H4 (cell line): ENCODE data around the gene TELO2. TPM values are rescaled to one million over a fixed set of nuclear protein-coding genes. Genes with fewer than 3 reads are reported as not detected.
A peak's percentile ranks its signal among the peaks of the same experiment; 100 is the strongest.

ENCODE experiments used
- DNase-seq: peaks from one replicate; pipeline ENCODE4 v3.0.0-alpha.2; 2015; ENCODE audit warnings: low spot score
- total RNA-seq: library from RNA; depleted of rRNA; stranded (reverse); fragments of >200 nt; shearing (Covaris generic); gene quantifications from 2 replicates; pipeline ENCODE4 v1.2.3, GENCODE V29; 2014

Gene TELO2
- total RNA-seq, 1 experiment from 2014 or later = 3.6 TPM

DNA sequence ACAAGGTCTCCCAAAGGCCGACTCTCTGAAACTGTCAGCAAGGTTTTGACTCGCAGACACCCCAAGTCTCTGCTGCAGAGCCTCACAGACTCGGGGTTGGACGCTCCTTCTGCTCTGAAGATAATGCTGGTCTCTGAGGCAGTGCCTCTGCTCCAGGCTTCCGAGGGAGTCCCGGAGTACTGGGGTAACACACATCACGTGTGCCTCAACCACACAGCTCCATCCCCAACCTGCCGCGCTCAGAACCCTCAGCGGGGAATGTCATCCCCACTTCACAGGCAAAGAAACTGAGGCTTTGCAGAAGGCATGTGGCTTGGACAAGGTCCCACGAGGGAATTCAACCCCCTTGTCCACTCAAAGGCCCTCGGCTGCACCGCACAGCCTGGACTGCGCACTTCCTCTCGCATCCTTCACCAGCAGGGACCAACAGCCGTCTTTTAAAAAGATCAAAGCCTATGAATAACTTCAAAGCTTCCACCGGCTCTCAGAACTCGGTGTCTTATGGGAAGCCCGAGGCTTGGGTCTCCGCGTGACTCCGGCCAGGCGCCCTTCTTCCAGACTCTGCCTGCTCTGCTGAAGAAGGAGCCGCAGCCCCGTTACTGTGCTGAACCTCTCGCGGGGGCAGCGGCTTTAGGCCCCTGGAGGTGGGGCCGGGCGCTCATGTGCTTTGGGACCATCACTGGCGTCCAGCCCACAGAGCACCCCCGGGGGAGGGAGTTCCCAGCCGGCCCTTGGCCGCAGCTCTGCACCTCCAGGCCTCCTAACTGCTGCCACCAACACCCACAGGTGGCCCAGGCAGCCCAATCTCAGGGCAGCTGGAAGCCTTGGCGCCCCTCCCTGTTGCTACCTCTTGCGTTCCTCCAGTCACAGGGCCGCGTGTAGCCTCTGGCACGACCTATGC lies 42.5 kb downstream of the TELO2 start:
- no peak for DNase-seq

DNA sequence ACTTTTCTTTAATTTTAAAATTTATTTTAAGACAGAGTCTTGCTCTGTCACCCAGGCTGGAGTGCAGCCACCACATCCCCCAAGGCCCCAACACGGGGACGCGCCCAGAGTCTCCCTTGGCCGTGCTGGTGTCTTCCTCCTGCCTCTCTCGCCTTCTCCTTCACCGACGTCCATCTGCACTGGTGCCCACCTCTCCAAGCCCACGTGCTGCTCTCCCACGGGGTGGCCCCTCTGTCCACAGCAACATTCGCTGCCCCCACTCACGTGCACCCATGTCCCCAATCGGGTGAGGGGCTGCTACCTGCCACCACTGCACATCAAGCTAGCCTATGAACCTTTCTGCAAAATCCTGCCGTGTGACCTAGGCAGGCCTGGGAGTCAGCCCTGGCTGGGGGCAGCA lies 43.4 kb downstream of the TELO2 start:
- DNase-seq = no peak

DNA sequence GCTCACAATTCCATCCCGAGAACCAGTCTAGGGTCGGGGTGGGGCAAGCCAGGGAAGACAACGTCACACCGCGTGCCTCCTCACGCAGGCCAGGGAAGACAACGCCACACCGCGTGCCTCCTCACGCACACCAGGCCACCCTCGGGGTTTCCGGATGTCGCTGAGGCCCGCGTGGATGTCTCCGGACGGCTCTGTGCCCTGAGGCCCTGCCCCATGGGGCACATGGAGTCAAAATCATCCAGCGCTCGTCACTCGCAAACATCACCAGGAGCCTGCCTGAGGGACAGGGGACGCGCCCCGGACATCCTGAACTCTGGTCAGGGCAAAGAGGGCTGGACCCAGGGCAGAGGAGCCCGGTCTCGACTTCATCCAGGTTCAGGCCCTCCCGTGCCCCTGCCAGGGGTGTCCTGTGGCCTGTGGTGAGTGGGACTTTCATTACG lies 44.0 kb downstream of the TELO2 start:
- no peak for DNase-seq

DNA sequence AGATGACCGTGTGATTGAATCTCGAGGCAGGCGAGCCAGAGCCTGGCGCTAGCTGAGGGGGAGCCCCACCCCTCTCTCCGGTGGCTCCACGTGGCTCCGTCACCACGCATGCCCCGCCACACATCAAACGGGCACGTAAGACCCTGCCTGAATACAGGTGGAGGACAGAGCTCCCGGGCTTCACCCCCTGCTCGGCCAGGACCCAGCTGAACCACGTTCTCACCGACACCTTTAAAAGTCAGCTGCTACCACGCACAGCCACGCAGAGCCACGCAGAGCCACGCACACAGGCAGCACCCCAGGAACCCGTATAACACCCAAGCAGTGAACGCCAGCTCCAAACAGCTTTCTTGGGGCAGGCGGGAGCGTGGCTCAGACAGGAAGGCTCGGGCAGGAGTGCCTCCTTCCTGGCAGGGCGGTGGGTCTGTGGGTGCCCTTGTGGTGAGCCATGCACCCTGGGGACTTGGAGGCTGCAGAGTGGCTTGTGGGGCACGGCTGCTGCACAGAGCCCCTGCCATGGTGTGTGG lies 44.7 kb downstream of the TELO2 start:
- no peak for DNase-seq

DNA sequence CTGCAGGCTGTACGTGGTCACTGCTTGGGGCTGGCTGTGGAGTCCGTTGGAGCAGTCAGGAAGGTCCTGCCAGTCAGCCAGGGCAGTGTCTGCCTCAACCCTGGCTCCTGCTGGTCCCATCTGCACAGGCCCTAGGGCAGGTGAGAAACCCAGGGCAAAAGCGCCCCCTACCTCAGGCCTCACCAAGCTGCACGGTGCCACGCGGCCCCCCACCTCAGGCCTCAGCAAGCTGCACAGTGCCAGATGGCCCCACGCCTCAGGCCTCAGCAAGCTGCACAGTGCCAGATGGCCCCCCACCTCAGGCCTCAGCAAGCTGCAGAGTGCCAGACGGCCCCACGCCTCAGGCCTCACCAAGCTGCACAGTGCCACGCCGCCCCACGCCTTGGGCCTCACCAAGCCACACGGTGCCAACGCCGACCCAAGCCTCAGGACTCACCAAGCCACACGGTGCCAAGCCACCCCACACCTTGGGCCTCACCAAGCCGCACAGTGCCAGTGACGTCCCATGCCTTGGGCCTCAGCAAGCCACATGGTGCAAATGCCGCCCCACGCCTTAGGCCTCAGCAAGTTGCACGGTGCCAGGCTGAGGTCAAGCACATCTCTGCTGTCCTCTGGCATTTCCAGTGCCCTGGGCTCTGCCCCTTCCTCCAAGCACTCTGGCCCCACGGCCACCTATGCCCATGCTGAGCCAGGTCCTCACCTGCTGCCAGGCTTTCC lies 45.8 kb downstream of the TELO2 start:
- no peak for DNase-seq

DNA sequence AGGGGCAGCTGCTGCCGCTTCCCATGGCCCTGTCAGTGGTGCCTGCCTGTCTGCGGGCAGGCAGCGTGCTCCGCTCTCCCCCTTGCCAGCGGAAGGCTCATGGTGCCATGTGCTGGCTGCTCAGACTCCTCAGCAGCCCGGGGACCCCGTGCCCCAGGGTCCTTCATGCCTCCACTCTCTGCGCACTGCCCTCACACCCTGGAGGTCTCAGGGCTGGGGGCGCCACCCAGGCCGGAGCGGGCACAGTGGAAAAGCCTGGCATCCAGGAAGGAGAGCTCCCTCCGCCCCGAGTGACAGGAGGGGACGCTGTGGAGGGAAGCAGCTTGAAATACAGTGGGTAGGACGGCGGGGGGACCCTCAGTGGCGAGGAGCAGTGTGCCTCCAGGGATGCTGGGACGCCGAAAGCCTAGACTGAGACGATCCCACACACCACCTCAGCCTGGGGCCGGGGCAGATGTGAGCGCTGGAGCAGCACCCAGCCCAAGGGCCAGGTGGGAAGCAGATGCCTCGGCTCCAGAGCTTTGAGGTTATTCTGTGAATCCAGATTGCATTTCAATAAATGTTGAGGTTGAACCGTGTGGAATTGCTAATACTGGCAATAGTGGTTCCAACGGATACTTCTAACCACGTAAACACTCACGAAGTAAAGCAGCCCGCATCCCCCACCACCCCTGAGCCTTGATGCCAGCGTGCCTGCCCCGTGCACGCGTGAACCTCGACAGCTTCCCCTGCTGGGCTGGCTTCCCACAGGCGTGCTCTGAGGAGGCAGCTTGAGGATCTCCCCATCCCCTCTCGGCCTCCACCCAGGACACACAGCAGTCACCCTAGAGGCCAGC lies 46.8 kb downstream of the TELO2 start:
- no peak for DNase-seq

- DNase-seq = no peak
Observed at GRCh38 chr16:1540556-1540855, 47.3 kb downstream of the TELO2 start.

- DNase-seq = no peak
Observed at GRCh38 chr16:1541293-1542165, 48.4 kb downstream of the TELO2 start.

GRCh38 chr16:1542166-1542500 lies 49.0 kb downstream of the TELO2 start:
- no peak for DNase-seq

DNA sequence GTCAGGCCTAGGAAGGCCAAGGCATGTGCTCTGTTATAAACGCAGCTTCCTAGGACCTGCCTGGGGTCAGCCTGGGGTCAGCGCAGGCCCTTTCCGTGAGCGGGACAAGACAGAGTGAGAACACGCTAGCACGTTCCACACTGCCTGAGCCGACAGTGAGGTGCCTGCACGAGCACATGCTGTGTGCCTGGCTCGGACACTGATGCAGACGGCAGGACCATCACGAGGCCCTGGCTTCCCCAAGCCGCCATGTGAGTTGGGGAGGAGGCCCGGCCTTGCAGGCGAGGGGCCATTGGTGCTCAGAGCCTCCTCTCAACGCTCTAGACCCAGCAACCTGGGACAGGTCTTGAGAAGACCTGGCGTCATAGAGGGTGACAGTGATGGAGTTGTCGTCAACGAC lies 49.4 kb downstream of the TELO2 start:
- DNase-seq = no peak

DNA sequence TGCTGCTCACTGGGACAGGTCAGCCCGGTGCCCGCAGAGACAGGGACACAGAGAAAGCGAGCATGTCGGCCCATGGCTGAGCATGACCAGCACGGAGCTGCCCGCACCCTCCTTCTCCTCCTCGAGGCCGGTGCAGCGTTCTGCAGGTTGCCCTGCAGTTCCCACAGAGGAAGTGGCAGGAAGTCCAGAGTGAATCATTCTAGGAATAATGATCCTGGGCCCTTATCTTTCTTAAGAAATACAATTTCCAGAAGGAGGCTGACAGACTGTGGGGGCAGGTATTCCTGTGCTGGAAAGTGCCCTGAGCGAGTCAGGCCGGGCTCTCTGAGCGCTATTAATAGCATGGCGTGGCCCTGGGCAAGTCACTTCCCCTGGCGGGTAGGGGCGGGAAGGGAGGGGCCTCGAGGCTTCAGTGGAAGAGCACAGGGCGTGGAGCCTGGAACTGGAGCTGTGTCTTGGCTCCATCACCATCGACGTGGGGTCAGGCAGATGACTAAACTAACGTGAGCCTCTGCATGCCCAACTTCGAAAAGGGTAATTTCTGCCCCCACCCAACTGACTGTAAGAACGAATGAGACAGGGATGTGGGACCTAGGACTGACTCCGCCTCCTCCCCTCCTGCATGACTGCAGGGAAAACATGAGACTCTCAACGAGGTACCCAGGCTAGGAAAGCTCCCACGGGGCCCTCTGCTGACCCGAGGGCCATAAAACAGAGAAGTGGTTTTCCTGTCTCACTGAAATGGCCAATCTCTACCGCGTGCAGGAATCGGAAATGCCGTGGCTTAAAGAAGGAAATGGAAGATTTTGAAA lies 50.1 kb downstream of the TELO2 start:
- peak; percentile 75 for DNase-seq

GRCh38 chr16:1545044-1546040 lies 52.2 kb downstream of the TELO2 start:
- no peak for DNase-seq

- DNase-seq = no peak
Observed at GRCh38 chr16:1546430-1546829, 53.3 kb downstream of the TELO2 start.

- no peak for DNase-seq
Observed at GRCh38 chr16:1548233-1548632, 55.1 kb downstream of the TELO2 start.

DNA sequence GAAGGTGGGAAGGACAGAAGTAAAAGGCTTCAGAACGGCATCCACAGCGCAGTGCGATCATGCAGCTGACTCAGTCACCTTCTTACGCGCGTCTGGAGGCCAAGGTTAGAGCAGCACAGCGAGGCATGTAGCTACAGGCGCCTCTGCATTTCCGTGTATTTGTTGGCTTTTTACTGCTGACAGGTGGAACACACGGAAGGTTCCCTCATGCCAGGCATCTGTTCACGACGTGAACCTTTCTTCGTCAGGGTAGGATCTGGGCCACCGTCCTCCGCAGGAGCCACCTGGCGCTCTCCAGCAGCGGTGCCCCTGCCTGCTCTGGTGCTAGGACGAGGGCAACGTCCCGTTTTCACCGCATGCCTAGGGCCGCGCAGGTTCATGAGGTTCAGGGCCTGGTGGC lies 55.6 kb downstream of the TELO2 start:
- no peak for DNase-seq

DNA sequence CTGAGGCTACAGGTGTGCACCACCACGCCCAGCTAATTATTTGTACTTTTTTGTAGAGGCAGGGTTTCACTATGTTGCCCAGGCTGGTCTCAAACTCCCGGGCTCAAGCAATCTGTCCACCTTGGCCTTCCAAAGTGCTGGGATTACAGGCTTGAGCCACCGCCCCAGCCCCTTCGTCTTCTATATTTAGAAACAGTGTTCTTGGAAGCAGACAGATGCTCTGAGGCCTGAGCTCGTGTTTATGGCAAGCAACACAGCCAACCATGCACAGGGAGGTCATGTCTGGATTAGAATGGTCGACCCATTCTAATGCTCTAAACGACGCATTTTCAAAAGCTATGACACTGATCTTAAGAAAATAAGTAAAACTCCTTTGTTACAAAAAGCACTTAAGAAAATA lies 56.9 kb downstream of the TELO2 start:
- DNase-seq = no peak

GRCh38 chr16:1550696-1551095 lies 57.5 kb downstream of the TELO2 start:
- no peak for DNase-seq

GRCh38 chr16:1551166-1551565 lies 58.0 kb downstream of the TELO2 start:
- no peak for DNase-seq

DNA sequence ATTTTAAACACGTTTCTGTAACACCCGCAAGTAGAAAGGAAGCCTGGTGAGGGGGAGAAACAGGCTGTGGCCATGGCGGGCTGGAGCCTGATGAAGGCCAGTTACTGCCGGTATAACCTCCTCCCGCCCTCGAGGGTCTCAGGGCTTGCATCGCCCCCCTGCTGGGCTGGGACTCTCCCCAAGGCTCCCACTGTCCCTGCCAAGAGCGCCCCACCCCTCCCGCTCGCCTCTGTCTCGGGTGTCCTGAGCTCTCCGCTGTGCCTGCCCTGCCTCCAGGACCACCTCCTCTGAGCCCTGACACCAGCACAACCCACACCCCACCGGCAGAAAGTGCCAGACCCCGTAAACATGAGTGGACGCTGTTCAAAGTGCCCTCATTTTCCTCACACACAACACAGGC lies 59.0 kb downstream of the TELO2 start:
- DNase-seq = no peak
